ENCODE results near the gene MTX3. TPM values are rescaled to one million over a fixed set of nuclear protein-coding genes. Genes with fewer than 3 reads are reported as not detected.

MTX3 gene
- total RNA-seq, 1 donor from 2014 or later: 27.9 TPM

- no peaks in the 10 kb centered on the region for H3K36me3 Mint-ChIP-seq (ENCODE audit: low read depth)
- DNase-seq (ENCODE audit: low read depth, low spot score): no peak
- no peak for TF ChIP-seq CTCF (conservative IDR thresholded peaks at IDR 0.05)
- H3K27ac Mint-ChIP-seq (ENCODE audit: unreplicated experiment): no peak overlapping the region
- H3K9me3 Mint-ChIP-seq: no peaks in the 10 kb centered on the region
- no peak overlapping the region for H3K4me3 Mint-ChIP-seq
- no peaks in the 10 kb centered on the region for H3K4me1 Mint-ChIP-seq
- H3K27me3 Mint-ChIP-seq (ENCODE audit: low read depth): no peaks in the 10 kb centered on the region
Observed at GRCh38 chr5:79936002-79936645, 54.9 kb downstream of the MTX3 start.

GRCh38 chr5:79934681-79935080 lies 56.4 kb downstream of the MTX3 start:
- no peak overlapping the region for H3K27ac Mint-ChIP-seq (ENCODE audit: unreplicated experiment)
- H3K36me3 Mint-ChIP-seq (ENCODE audit: low read depth): no peaks in the 10 kb centered on the region
- no peak overlapping the region for H3K4me3 Mint-ChIP-seq
- no peaks in the 10 kb centered on the region for H3K9me3 Mint-ChIP-seq
- DNase-seq (ENCODE audit: low read depth, low spot score): no peak
- TF ChIP-seq CTCF (conservative IDR thresholded peaks at IDR 0.05): no peak
- H3K27me3 Mint-ChIP-seq (ENCODE audit: low read depth): no peaks in the 10 kb centered on the region
- no peaks in the 10 kb centered on the region for H3K4me1 Mint-ChIP-seq

GRCh38 chr5:79932510-79933504 lies 58.3 kb downstream of the MTX3 start:
- Mint-ChIP-seq H3K9me3 (no peaks in the 10 kb centered on the region), H3K27ac (ENCODE audit: unreplicated experiment) (peak overlapping the region; percentile 57), H3K4me1 (no peaks in the 10 kb centered on the region), H3K4me3 (no peak overlapping the region), H3K27me3 (ENCODE audit: low read depth) (no peaks in the 10 kb centered on the region), H3K36me3 (ENCODE audit: low read depth) (no peaks in the 10 kb centered on the region)
- TF ChIP-seq CTCF (conservative IDR thresholded peaks at IDR 0.05): no peak
- no peak for DNase-seq (ENCODE audit: low read depth, low spot score)

GRCh38 chr5:79931866-79932265 lies 59.2 kb downstream of the MTX3 start:
- no peak overlapping the region for H3K4me3 Mint-ChIP-seq
- no peak overlapping the region for H3K27ac Mint-ChIP-seq (ENCODE audit: unreplicated experiment)

GRCh38 chr5:79931409-79931808 lies 59.7 kb downstream of the MTX3 start:
- no peak for TF ChIP-seq CTCF (conservative IDR thresholded peaks at IDR 0.05)
- Mint-ChIP-seq H3K27me3 (ENCODE audit: low read depth) (no peaks in the 10 kb centered on the region), H3K4me1 (no peaks in the 10 kb centered on the region), H3K9me3 (no peaks in the 10 kb centered on the region), H3K36me3 (ENCODE audit: low read depth) (no peaks in the 10 kb centered on the region), H3K4me3 (no peak overlapping the region), H3K27ac (ENCODE audit: unreplicated experiment) (no peak overlapping the region)
- no peak for DNase-seq (ENCODE audit: low read depth, low spot score)

More at GRCh38 chr5:79931866-79932265, 59.2 kb downstream of the MTX3 start:
- no peak for TF ChIP-seq CTCF (conservative IDR thresholded peaks at IDR 0.05)
- H3K36me3 Mint-ChIP-seq (ENCODE audit: low read depth): no peaks in the 10 kb centered on the region
- no peaks in the 10 kb centered on the region for H3K4me1 Mint-ChIP-seq
- H3K9me3 Mint-ChIP-seq: no peaks in the 10 kb centered on the region
- DNase-seq (ENCODE audit: low read depth, low spot score): no peak
- H3K27me3 Mint-ChIP-seq (ENCODE audit: low read depth): no peaks in the 10 kb centered on the region
